ENCODE data around the gene CNEP1R1.

Gene CNEP1R1

DNA sequence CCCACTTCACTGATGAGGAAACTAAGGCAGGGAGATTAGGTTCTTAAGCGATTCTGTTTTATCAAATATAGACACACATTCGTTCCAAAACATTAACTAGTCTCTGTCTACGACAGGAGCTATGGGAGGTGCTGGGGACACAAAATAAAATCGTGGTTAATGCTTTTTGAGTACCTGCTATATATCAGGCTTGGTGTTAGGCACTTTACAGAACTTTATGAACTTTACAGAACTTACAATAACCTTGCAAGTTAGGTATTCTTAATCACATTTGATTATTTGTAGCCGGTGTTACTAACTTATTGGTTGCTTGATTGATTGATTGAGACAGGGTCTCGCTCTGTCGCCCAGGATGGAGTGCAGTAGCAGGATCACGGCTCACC is 40.2 kb downstream of the CNEP1R1 start:
- DNase-seq (ENCODE audit: low spot score) = no peak

- DNase-seq (ENCODE audit: low spot score) = peak; percentile 95
Measured at GRCh38 chr16:50065624-50066481, 40.8 kb downstream of the CNEP1R1 start, which contains the start of gene HEATR3. TSS of gene HEATR3 (plus strand) at chr16:50065970. CDS start at chr16:50066132, 162 bp downstream.

DNA sequence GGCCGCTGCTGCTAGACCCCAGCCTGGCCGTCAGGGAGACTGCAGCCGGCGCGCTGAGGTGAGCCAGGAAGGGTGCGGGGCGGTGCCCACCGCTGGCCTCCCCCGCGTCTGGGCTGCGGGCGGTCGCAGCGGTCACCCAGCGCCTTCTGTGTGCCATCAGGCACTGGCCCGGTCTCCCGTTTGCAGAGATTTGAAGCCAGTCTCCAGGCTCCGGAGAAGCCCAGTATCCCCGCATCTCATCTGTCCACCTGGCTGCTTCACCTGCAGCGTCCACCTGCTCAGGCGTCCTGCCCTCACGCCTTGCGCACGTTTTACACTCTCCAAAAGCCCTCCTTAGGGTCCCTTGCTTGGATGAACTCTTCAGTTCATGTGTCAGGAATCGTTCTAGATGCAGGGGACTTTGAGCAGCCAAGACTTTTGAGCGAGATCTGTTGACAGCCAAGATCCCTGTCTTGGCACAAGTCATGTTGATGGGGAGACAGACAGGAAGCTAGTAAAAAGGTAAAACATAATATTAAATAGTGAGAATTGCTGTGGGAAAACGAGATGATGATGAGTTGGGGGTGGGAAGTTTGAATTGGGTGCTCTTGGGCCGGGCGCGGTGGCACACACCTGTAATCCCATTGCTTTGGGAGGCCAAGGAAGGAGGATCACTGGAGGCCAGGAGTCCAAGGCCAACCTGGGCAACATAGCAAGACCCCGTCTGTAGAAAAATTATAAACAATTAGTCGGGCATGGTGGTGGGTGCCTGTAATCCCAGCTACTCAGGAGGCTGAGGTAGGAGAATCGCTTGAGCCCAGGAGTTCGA is 41.7 kb downstream of the CNEP1R1 start:
- DNase-seq (ENCODE audit: low spot score) = no peak

DNA sequence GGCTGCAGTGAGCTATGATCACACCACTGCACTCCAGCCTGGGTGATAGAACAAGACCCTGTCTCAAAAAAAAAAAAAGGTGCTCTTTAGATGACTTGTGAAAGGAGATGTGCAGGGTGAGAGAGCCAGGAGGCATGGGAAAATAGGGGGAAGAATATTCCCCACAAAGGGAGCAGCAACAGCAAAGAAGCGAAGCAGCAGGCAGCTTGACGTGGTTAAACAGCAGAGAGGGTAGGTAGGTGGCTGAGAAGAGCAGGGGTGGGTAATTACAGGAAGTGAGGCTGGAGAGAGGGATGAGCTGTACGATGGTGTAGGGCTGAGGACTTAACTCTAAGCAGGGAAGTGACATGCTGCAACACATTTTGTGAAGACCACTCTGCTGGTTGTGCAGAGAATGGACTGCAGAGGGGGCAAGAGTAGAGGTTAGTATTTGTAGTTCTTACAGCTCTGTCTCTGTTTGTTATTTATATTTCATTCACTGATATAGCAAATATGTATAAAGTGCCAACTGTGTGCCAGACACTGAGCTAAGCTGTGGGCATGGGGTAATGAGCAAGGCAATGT is 42.3 kb downstream of the CNEP1R1 start:
- DNase-seq (ENCODE audit: low spot score) = peak; percentile 31

GRCh38 chr16:50068550-50068949 is 43.5 kb downstream of the CNEP1R1 start:
- no peak for DNase-seq (ENCODE audit: low spot score)

- no peak for DNase-seq (ENCODE audit: low spot score)
Measured at GRCh38 chr16:50069060-50069459, 44.0 kb downstream of the CNEP1R1 start.

GRCh38 chr16:50071075-50071671 is 46.1 kb downstream of the CNEP1R1 start:
- no peak for DNase-seq (ENCODE audit: low spot score)

DNA sequence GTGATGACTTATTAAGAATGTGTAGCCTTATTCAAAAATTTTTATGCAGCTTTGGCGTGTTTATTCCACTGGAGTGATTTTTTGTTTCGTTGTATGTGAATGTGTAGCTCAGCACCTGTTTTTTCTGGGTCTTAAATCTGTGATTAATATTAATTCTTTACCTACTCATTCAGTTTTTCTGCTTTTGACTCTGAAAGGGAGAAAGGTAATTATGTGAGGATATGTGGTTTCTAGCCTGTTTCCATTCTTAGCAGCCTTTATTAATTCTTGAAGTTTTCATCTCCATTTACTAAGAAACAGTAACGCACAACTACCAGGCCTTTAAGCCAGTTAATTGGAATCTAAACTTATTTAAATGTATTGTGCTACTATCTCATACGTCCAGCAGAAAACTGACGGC is 47.7 kb downstream of the CNEP1R1 start:
- DNase-seq (ENCODE audit: low spot score) = no peak

- DNase-seq (ENCODE audit: low spot score) = no peak
Measured at GRCh38 chr16:50079397-50080140, 54.5 kb downstream of the CNEP1R1 start.

DNA sequence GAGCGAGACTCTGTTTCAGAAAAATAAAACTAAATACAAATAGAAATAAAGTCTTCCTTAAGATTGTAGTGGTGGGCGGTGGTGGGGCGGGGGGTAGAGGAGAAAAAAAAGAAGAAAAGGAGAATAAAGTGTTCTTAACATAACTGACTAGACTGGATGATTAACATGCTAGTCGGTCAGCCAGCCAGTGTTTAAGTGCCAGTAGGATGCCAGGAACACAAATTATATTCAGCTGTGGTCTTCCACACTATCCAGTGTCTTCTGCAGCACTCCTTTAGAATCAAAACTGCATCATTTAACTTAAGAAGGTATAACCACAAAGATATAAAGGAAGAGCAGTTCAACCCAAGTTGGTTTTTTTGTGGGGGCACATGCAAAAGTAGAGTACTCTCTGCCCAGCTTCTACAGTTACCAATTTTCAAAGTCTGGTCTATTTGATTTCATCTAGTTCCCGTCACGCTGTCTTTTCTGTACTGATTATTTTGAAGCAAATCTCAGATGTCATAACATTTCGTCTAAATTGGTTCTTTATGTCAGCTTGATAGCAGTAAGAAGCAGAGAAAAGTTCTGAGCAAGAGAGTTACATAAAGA is 56.5 kb downstream of the CNEP1R1 start:
- no peak for DNase-seq (ENCODE audit: low spot score)

DNA sequence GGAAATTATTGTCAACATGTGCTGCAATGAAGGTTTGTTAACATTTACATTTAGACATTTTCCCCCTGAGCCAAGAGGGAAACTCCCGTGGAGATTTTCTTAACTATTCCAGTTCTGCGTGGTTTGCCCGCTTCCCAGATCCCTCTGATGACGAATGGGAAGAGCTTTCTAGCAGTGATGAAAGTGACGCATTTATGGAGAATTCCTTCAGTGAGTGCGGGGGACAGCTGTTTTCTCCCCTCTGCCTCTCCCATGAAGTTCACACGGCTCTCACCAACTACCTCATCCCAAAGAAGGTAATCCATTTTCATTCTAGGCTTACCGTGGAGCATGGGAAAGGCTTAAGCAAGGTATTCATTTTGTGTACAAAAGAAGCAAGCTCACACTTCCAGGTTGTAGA is 59.0 kb downstream of the CNEP1R1 start:
- no peak for DNase-seq (ENCODE audit: low spot score)

GRCh38 chr16:50086176-50086575 is 61.2 kb downstream of the CNEP1R1 start:
- no peak for DNase-seq (ENCODE audit: low spot score)

Measured in germinal center (tissue), 1 donor.